Activated CD8-positive, alpha-beta memory T cell treated with anti-CD3 and anti-CD28 coated beads, Interleukin-2, amount 50 U/mL, for 4 hours (primary cell): ENCODE measurements around the gene TNFSF15.
"Not testable (repeated sequence)": the region's sequence is repeated elsewhere in the genome, so short reads cannot be mapped to it uniquely, and the experiment has no call there.

Experiments
- DNase-seq: peaks from one replicate; pipeline ENCODE4 v3.0.0-alpha.2; 2020

TNFSF15 gene

DNA sequence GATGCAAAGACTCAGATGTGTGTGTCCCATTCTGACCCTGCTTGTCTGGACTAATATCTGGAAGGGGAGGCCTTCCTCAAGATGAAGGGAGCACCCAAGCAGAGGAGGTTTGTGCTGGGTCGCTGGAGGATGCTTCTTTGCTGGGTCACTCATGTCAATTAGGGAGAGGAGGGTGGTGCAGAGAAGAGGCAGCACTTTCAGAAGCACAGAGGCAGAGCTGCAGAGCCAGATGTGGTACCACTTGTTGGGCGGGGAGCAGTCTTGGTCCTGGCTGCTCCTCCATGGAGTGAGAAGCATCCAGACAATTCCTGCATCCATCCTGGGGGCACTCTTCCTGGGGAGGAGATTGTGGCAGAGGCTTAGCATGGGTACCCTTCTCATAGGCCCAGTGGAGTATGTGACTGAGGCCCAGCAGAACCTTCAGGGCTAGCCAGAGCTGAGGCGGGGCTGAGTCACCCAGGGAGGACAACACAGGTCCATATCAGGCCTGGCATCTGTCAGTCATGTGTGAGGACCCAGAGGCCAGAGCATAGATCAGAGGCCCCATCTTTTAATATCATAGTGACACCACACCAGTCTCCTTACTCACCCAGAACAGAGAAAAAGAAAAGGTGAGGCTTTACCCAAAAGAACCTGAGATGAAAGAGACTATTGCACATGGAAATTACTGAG, 59.8 kb downstream of the TNFSF15 start:
- no peak for DNase-seq

GRCh38 chr9:114745108-114745848, 60.6 kb downstream of the TNFSF15 start:
- DNase-seq: no peak

- DNase-seq: no peak
Observed at GRCh38 chr9:114743446-114743845, 62.4 kb downstream of the TNFSF15 start.

- DNase-seq: no peak
Observed at GRCh38 chr9:114742947-114743346, 62.9 kb downstream of the TNFSF15 start.

- not testable (repeated sequence) for DNase-seq
Observed at GRCh38 chr9:114741521-114741920, 64.3 kb downstream of the TNFSF15 start.

DNA sequence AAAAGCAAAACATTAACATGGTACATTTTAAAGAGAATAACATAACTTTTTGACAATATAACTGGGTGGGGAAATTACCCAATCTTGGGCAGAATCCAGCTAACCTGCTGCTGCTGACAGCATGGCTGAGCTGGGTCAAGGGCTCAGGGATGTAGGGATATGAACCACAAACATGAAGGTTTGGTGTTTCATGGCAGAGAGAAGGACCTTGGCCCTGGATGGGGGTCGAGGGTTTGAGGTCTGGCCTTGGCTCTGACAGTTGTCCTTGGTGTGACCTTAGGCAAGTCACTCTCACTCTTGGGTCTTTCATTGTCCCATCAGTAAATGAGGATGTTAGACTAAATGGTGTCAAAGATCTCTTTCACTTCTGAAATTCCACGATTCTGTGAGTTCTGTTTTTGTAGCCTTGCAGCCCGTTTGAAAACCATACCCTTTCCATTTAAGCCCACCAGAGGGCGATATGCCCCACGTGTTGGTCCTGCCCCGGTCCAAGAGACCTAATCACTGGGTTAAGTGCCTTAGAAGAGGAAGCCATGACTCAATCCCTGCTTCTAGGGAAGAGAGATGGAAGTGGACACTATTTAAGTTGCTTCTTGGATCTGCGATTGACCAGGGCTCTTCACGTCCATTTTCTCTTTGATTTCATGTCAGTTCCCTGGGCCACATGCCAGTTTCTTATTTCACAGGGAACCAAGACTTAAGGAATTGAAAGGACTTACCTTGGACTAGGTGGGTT, 67.1 kb downstream of the TNFSF15 start:
- DNase-seq: peak; percentile 74

DNA sequence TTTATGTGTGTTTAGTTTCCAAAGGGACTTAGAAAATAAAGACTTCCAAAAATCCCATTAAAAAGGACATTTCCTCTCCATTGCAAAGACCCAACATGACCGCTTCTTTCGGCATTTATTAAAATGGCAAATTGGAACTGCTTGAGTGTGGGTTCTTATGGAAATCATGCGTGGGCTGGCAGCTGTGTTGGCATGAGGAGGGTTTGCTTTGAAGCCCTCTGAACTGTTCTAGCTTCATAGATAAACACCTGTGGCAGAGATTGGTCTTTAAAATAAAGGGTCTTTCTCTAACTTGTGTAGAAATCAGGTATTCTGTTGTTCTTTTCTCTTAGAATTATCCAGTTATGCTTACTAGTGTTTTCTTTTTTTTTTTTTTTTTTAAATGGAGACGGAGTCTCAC, 68.0 kb downstream of the TNFSF15 start:
- DNase-seq: no peak

DNA sequence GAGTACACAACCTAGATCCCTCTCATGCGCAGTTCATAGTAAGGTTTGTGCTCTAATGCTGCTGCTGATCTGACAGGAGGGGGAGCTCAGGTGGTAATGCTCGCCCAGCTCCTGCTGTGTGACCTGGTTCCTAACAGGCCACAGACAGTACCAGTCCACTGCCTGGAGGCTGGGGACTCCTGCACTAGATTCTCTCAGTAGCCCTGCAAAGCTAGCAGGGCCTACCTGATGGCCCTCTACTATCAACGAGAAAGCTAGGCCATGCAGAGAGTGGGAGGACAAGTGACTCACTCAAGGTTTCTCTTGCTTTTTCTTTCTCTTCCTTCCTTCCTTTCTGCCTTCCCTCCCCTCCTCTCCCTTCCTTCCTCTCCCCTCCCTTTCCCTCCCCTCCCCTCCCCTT, 68.7 kb downstream of the TNFSF15 start:
- peak; percentile 26 for DNase-seq

GRCh38 chr9:114735704-114736103, 70.1 kb downstream of the TNFSF15 start:
- no peak for DNase-seq

- not testable (repeated sequence) for DNase-seq
Observed at GRCh38 chr9:114735139-114735538, 70.7 kb downstream of the TNFSF15 start.
